ENCODE data around the gene EXOC5.

EXOC5 gene

GRCh38 chr14:57153286-57153685, 115.4 kb downstream of the EXOC5 start:
- no peak for FAIRE-seq
